Ovary (tissue), 9 donors: ENCODE results near the gene TNFRSF19. TPM values are rescaled to one million over a fixed set of nuclear protein-coding genes. Genes with fewer than 3 reads are reported as not detected.

Experiments
- DNase-seq, 5 donors: peaks; one replicate each; pipeline ENCODE4 v3.0.0-alpha.2; 2019 to 2020
- H3K27ac ChIP-seq, 2 donors: fragments of 200-600 bp; one replicate each; pipeline versions ENCODE4 v1.5.1 to v1.8.0; 2019 to 2022
- H3K27me3 ChIP-seq: fragments of 200-600 bp; one replicate; pipeline ENCODE4 v1.8.0; 2022
- H3K36me3 ChIP-seq: fragments of 200-600 bp; sonication (generic); one replicate; pipeline ENCODE4 v1.5.1; 2019
- H3K4me1 ChIP-seq: one replicate; pipeline ENCODE4 v1.8.1; 2013; ENCODE audit warnings: mild to moderate bottlenecking, moderate library complexity; ENCODE audit not compliant: insufficient read depth
- H3K4me3 ChIP-seq: fragments of 200-600 bp; sonication (generic); one replicate; pipeline ENCODE4 v1.5.1; 2017
- H3K9me3 ChIP-seq, 2 donors: fragments of 200-600 bp in 1 of 2; sonication (generic) in 1 of 2; one replicate each; pipeline versions ENCODE4 v1.5.1 to v1.8.1; 2013 to 2019; ENCODE audit warnings: mild to moderate bottlenecking in 1 of 2, moderate library complexity in 1 of 2
- EP300 ChIP-seq: sonication (generic); formaldehyde crosslinking; IDR thresholded peaks from one replicate; pipeline ENCODE4 v1.6.1; 2017; ENCODE audit warnings: antibody characterized with exemption
- POLR2A ChIP-seq: fragments of 450-650 bp; IDR thresholded peaks from one replicate; pipeline ENCODE4 v1.6.1; 2017; ENCODE audit warnings: antibody characterized with exemption, mild to moderate bottlenecking, moderate library complexity
- WGBS, 3 donors: extraction: QIAGEN DNeasy Blood & Tissue Kit in 1 of 3; methylation state at CpG; one replicate each; pipeline versions ENCODE4 v1.1.5 to v1.1.7; 2013 to 2017; 5-methylcytosine and 5-hydroxymethylcytosine counted together
- intact Hi-C, 4 donors: fragments of 100-400 bp; cut with DNase I; formaldehyde crosslinking; loops; one replicate each; pipeline versions ENCODE4 v1.11.0 to v1.15.1; 2022 to 2023
- polyA plus RNA-seq, 2 donors: library from polyadenylated mRNA; stranded (reverse); fragments of 200-250 nt in 1 of 2; fragments of 350-450 nt in 1 of 2; fragmentation: Illumina TruSeq in 1 of 2; extraction: RNeasy Lipid Tissue Mini Kit (QIAGEN cat#74804) in 1 of 2; gene quantifications; one replicate each; pipeline ENCODE4 v1.2.3, GENCODE V29; 2013 to 2014
- total RNA-seq, 7 donors: library from RNA; depleted of rRNA in 2 of 7; stranded (reverse); fragments of >200 nt in 2 of 7; fragmentation: NEBNext Ultra II Directional in 3 of 7; extraction: Animal tissue kit (Norgen Biotek cat#: 25700) in 3 of 7; gene quantifications; one replicate each; pipeline versions ENCODE4 v1.1.0 to v1.2.4, GENCODE V29; 2016 to 2023
- TF ChIP-seq, protein P1 (sequence below), 3 donors: fragments of 450-650 bp in 2 of 3; fragments of 200-600 bp in 1 of 3; IDR thresholded peaks; one replicate each; pipeline versions ENCODE4 v1.5.1 to v1.8.0; 2016 to 2022; ENCODE audit warnings: antibody characterized with exemption in 3 of 3, mild to moderate bottlenecking in 1 of 3
- donor health status: DM: no; HTN: no; CAD: no; lungs with moderate emphysema.
- donor health status: DM: no; HTN: no; CAD: no.
- donor health status: Bipolar disorder and iron deficiency.
- donor health status: DM: yes; HTN: yes; CAD: no.
- donor health status: DM: no; HTN: no; CAD: no.
- donor health status: DM: yes; HTN: yes; CAD: no.

The TNFRSF19 gene
- total and polyA plus RNA-seq, 9 donors: 2.6 to 15.3 (median 4.8) TPM

DNA sequence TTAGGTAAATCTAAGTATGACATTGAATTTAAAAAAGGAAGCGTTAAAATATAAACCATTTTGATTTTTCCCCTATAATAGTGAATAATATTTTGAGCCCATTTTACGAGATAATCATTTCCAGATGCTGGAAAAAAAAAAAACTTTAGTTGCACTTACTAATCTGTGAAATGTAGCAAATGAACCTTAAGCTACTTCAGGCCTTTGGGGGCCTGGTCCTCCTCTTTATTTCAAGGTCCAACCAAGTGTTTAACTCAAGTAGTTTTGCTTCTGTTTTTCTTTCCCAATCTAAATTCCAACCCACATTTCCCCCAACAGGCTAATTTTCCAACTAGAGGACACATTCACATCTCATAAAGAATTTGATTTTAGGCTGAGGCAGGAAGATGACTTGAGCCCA is 101.2 kb downstream of the TNFRSF19 start:
- intact Hi-C loops: no loop called here
- Histone ChIP-seq H3K27ac (no peak overlapping the region), H3K4me3 (no peak overlapping the region), H3K36me3 (no peaks in the 10 kb centered on the region), H3K9me3 (no peaks in the 10 kb centered on the region), H3K27me3 (no peaks in the 10 kb centered on the region), H3K4me1 (peaks cover 1% of the 10 kb centered on the region)
- DNase-seq: no peak
- WGBS, 3 donors: 80 to 90% (median 83%) methylated on average over 2 of the region's 2 CpGs
- TF ChIP-seq POLR2A (no peak), EP300 (no peak)
- TF ChIP-seq, protein P1, sequence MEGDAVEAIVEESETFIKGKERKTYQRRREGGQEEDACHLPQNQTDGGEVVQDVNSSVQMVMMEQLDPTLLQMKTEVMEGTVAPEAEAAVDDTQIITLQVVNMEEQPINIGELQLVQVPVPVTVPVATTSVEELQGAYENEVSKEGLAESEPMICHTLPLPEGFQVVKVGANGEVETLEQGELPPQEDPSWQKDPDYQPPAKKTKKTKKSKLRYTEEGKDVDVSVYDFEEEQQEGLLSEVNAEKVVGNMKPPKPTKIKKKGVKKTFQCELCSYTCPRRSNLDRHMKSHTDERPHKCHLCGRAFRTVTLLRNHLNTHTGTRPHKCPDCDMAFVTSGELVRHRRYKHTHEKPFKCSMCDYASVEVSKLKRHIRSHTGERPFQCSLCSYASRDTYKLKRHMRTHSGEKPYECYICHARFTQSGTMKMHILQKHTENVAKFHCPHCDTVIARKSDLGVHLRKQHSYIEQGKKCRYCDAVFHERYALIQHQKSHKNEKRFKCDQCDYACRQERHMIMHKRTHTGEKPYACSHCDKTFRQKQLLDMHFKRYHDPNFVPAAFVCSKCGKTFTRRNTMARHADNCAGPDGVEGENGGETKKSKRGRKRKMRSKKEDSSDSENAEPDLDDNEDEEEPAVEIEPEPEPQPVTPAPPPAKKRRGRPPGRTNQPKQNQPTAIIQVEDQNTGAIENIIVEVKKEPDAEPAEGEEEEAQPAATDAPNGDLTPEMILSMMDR (IDR thresholded peaks at IDR 0.05): no peak

DNA sequence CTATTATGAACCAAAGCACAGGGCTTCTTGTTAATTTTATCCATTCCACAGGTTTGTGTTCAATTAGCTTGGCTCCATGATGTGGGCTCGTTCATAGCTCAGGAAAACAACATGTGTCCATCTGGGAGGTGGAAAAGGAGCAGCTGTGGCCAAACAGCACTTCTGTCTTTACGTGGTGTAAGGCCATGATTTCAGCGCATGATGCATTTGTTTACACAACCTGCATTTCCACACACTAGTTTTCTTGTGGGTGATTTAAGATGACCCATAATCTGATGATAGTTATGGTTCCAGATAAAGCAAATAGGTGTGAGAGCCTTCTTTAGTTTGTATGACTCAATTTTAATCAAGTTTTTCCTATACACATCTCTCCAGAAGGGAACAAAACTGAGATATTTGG is 101.7 kb downstream of the TNFRSF19 start:
- 85 to 94% (median 88%) methylated on average over 3 of the region's 3 CpGs for WGBS, 3 donors
- H3K4me1 ChIP-seq: peaks cover 1% of the 10 kb centered on the region
- no peaks in the 10 kb centered on the region for H3K9me3 ChIP-seq
- H3K4me3 ChIP-seq: no peak overlapping the region
- TF ChIP-seq EP300 (no peak), POLR2A (no peak)
- TF ChIP-seq, protein P1 (IDR thresholded peaks at IDR 0.05): no peak
- no peak for DNase-seq
- H3K27ac ChIP-seq: no peak overlapping the region
- intact Hi-C loops: no loop called here
- no peaks in the 10 kb centered on the region for H3K27me3 ChIP-seq
- H3K36me3 ChIP-seq: no peaks in the 10 kb centered on the region

- H3K9me3 ChIP-seq: no peaks in the 10 kb centered on the region
- intact Hi-C loops: no loop called here
- H3K36me3 ChIP-seq: no peaks in the 10 kb centered on the region
- H3K4me1 ChIP-seq: peaks cover 1% of the 10 kb centered on the region
- H3K27me3 ChIP-seq: no peaks in the 10 kb centered on the region
- TF ChIP-seq POLR2A: no peak
- no peak for TF ChIP-seq EP300
- TF ChIP-seq, protein P1 (IDR thresholded peaks at IDR 0.05): no peak
- 41 to 62% (median 45%) methylated on average over 4 of the region's 4 CpGs for WGBS, 3 donors
- no peak overlapping the region for H3K4me3 ChIP-seq
- H3K27ac ChIP-seq: no peak overlapping the region
- DNase-seq: no peak
Measured at GRCh38 chr13:23672616-23673015, 102.4 kb downstream of the TNFRSF19 start.

GRCh38 chr13:23673354-23673753 is 103.1 kb downstream of the TNFRSF19 start:
- Histone ChIP-seq H3K4me3 (no peak overlapping the region), H3K4me1 (peaks cover 1% of the 10 kb centered on the region), H3K36me3 (no peaks in the 10 kb centered on the region), H3K9me3 (no peaks in the 10 kb centered on the region), H3K27me3 (no peaks in the 10 kb centered on the region), H3K27ac (no peak overlapping the region)
- 25 to 42% (median 38%) methylated on average over 4 of the region's 4 CpGs for WGBS, 3 donors
- DNase-seq: no peak
- intact Hi-C loops: no loop called here
- TF ChIP-seq EP300: no peak
- TF ChIP-seq, protein P1 (IDR thresholded peaks at IDR 0.05): no peak
- TF ChIP-seq POLR2A: no peak
